ENCODE measurements around the gene POLA2. TPM values are rescaled to one million over a fixed set of nuclear protein-coding genes. Genes with fewer than 3 reads are reported as not detected.

Gene POLA2
- total and polyA plus RNA-seq, 2 donors (not counting 3 experiments of a cell fraction or from before 2014, with no cell fraction given) = 24.0 to 30.0 TPM

DNA sequence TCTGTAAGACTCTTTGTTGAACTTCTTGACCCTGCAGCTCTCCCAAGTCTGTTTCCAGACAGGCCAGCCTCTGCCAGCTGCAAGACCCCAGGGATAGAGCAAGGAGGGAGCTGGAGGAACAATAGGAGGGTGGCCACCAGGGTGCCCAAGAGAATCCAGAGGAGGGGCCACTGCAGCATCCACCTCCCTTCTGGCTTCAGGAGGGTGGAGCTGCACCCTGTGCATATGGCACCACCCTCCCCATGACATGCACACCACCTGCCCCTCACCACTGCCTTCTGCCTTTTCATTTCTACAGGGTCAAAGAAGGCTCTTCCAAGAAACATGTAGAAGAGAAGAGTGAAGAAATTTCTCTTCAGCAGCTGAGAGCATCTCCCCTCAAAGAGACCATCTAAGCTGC lies 20.1 kb upstream of the POLA2 start:
- TF ChIP-seq GATA2 (IDR thresholded peaks at IDR 0.05; ENCODE audit: insufficient read depth, insufficient read length, low read depth, low read length) (no peak), MYC (IDR thresholded peaks at IDR 0.05; ENCODE audit: low read depth, low read length) (no peak), EZH2 (IDR thresholded peaks at IDR 0.05; ENCODE audit: borderline replicate concordance, low read depth, low read length, severe bottlenecking) (no peak), FOS (IDR thresholded peaks at IDR 0.05; ENCODE audit: borderline replicate concordance, insufficient read depth, low read length) (no peak), JUN (IDR thresholded peaks at IDR 0.05; ENCODE audit: borderline replicate concordance, insufficient read depth, insufficient read length, low read depth) (no peak), POLR2AphosphoS5 (IDR thresholded peaks at IDR 0.05; ENCODE audit: insufficient read depth, low read depth, low read length) (no peak), POLR2A (IDR thresholded peaks at IDR 0.05; ENCODE audit: low read depth, low read length) (no peak)
- TF ChIP-seq, protein P1, sequence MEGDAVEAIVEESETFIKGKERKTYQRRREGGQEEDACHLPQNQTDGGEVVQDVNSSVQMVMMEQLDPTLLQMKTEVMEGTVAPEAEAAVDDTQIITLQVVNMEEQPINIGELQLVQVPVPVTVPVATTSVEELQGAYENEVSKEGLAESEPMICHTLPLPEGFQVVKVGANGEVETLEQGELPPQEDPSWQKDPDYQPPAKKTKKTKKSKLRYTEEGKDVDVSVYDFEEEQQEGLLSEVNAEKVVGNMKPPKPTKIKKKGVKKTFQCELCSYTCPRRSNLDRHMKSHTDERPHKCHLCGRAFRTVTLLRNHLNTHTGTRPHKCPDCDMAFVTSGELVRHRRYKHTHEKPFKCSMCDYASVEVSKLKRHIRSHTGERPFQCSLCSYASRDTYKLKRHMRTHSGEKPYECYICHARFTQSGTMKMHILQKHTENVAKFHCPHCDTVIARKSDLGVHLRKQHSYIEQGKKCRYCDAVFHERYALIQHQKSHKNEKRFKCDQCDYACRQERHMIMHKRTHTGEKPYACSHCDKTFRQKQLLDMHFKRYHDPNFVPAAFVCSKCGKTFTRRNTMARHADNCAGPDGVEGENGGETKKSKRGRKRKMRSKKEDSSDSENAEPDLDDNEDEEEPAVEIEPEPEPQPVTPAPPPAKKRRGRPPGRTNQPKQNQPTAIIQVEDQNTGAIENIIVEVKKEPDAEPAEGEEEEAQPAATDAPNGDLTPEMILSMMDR (IDR thresholded peaks at IDR 0.05; ENCODE audit: extremely low read depth in 1 of 2, insufficient read depth in 1 of 2, low read depth in 1 of 2, low read length in 2 of 2) = no peak
- TF ChIP-seq, protein P2, sequence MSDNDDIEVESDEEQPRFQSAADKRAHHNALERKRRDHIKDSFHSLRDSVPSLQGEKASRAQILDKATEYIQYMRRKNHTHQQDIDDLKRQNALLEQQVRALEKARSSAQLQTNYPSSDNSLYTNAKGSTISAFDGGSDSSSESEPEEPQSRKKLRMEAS (IDR thresholded peaks at IDR 0.05; ENCODE audit: insufficient read depth, insufficient read length) = no peak
- ChIA-PET CTCF (no interaction called here), POLR2A (no interaction called here)
- H3K9me3 ChIP-seq (replicated peaks; ENCODE audit: control insufficient read depth, insufficient read depth, low read length) = no peaks in the 10 kb centered on the region
- H3K27me3 ChIP-seq (ENCODE audit: control insufficient read depth in 2 of 2, insufficient read depth in 2 of 2, low read length in 2 of 2) = no peaks in the 10 kb centered on the region
- no peak overlapping the region for H3K4me2 ChIP-seq (ENCODE audit: insufficient read depth, low read length)
- H3K27ac ChIP-seq (ENCODE audit: insufficient read depth, low read depth, low read length) = no peak overlapping the region
- BruUV-seq (replicated peaks) = no TSS peak
- dilution Hi-C loops (cut with MboI; ENCODE audit: extremely low pct_ligation_motif_present, low sequenced_read_pairs) = no loop called here
- H3K9me1 ChIP-seq (replicated peaks; ENCODE audit: control insufficient read depth, extremely low read depth, insufficient read depth, low read length) = no peaks in the 10 kb centered on the region
- H3K9ac ChIP-seq (replicated peaks; ENCODE audit: extremely low read depth, insufficient read depth, low read length) = no peak overlapping the region
- FAIRE-seq (no peak), DNase-seq (ENCODE audit: low read depth, low spot score) (no peak)
- H2AFZ ChIP-seq (ENCODE audit: low read depth, low read length) = no peak overlapping the region
- no peak overlapping the region for H3K4me3 ChIP-seq (replicated peaks in 1 of 3; ENCODE audit: insufficient read depth in 1 of 3, low read depth in 1 of 3, low read length in 3 of 3)
- no peaks in the 10 kb centered on the region for H3K4me1 ChIP-seq (ENCODE audit: control insufficient read depth, extremely low read depth, insufficient read depth, low read length)
- intact Hi-C loops (cut with micrococcal nuclease) = no loop called here
- no peaks in the 10 kb centered on the region for H3K36me3 ChIP-seq (ENCODE audit: control insufficient read depth in 2 of 2, extremely low read depth in 1 of 2, insufficient read depth in 2 of 2, low read length in 2 of 2)
- no peaks in the 10 kb centered on the region for H3K79me2 ChIP-seq (ENCODE audit: control insufficient read depth, insufficient read depth, low read length)
- H4K20me1 ChIP-seq (replicated peaks; ENCODE audit: control insufficient read depth, extremely low read depth, insufficient read depth, low read length) = no peaks in the 10 kb centered on the region

All from endothelial cell of umbilical vein (primary cell).